GM12874 (cell line): ENCODE results near the gene TFPI2.

Experiments
- CTCF ChIP-seq: IDR thresholded peaks from 2 replicates; pipeline ENCODE4 v1.5.1; 2011; ENCODE audit warnings: low read depth, mild to moderate bottlenecking, control low read depth, low read length, moderate library complexity; ENCODE audit not compliant: insufficient read depth

The TFPI2 gene

GRCh38 chr7:93836116-93836515 lies 54.4 kb downstream of the TFPI2 start:
- no peak for TF ChIP-seq CTCF

GRCh38 chr7:93835702-93836101 lies 54.9 kb downstream of the TFPI2 start:
- TF ChIP-seq CTCF: no peak
